Measurements from ENCODE around the gene NEK11.

DNA sequence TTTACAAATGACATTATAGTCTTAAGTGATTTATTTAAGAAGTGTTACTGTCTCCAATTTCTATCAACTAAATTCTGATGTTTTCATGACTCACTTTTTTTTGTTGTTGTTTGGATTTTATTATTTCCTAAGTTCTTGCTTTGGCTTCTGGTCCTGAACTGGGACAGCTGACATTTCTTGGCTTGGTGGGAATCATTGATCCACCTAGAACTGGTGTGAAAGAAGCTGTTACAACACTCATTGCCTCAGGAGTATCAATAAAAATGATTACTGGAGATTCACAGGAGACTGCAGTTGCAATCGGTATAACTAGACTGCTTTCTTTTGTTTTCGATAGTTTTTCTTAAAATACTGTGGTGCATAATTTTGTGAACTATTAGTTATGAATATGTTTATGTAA is 47.6 kb upstream of the NEK11 start:
- TF ChIP-seq, protein P1, sequence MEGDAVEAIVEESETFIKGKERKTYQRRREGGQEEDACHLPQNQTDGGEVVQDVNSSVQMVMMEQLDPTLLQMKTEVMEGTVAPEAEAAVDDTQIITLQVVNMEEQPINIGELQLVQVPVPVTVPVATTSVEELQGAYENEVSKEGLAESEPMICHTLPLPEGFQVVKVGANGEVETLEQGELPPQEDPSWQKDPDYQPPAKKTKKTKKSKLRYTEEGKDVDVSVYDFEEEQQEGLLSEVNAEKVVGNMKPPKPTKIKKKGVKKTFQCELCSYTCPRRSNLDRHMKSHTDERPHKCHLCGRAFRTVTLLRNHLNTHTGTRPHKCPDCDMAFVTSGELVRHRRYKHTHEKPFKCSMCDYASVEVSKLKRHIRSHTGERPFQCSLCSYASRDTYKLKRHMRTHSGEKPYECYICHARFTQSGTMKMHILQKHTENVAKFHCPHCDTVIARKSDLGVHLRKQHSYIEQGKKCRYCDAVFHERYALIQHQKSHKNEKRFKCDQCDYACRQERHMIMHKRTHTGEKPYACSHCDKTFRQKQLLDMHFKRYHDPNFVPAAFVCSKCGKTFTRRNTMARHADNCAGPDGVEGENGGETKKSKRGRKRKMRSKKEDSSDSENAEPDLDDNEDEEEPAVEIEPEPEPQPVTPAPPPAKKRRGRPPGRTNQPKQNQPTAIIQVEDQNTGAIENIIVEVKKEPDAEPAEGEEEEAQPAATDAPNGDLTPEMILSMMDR (conservative IDR thresholded peaks at IDR 0.05; ENCODE audit: low read length), result no peak
- TF ChIP-seq EZH2phosphoT487 (IDR thresholded peaks at IDR 0.05; ENCODE audit: borderline replicate concordance), result no peak

Data from Loucy (cell line).